Neural progenitor cell (in vitro differentiated cells): ENCODE measurements around the gene ANO10.

Experiments used
- CTCF ChIP-seq: fragments of 200-600 bp; sonication (generic); IDR thresholded peaks from 2 replicates; pipeline ENCODE4 v1.5.1; 2017; ENCODE audit warnings: antibody characterized with exemption, mild to moderate bottlenecking
- EZH2 ChIP-seq: fragments of 200-600 bp; sonication (generic); IDR thresholded peaks from 2 replicates; pipeline ENCODE4 v1.6.1; 2017; ENCODE audit warnings: antibody characterized with exemption, mild to moderate bottlenecking, moderate library complexity
- EZH2phosphoT487 ChIP-seq: fragments of 200-600 bp; sonication (generic); IDR thresholded peaks from 2 replicates; pipeline ENCODE4 v1.6.1; 2017; ENCODE audit warnings: antibody characterized with exemption

GRCh38 chr3:43581343-43581742 is 40.5 kb downstream of the ANO10 start:
- TF ChIP-seq CTCF (no peak), EZH2phosphoT487 (no peak), EZH2 (no peak)
